Esophagus muscularis mucosa (tissue), 3 donors: ENCODE data around the gene SLC23A2.

Source experiments
- POLR2A ChIP-seq: fragments of 450-650 bp; IDR thresholded peaks from one replicate; pipeline ENCODE4 v1.6.1; 2017; ENCODE audit warnings: antibody characterized with exemption, moderate library complexity, mild to moderate bottlenecking, low read depth
- TF ChIP-seq, protein P1 (sequence below), 3 experiments: fragments of 200-600 bp in 2 of 3; fragments of 450-650 bp in 1 of 3; sonication (generic) in 2 of 3; IDR thresholded peaks; one replicate each; pipeline ENCODE4 v1.5.1; 2017 to 2019; ENCODE audit warnings: antibody characterized with exemption in 3 of 3, mild to moderate bottlenecking in 2 of 3, moderate library complexity in 1 of 3

GRCh38 chr20:4936392-4936850 is 64.9 kb downstream of the SLC23A2 start:
- no peak for TF ChIP-seq POLR2A
- TF ChIP-seq, protein P1, sequence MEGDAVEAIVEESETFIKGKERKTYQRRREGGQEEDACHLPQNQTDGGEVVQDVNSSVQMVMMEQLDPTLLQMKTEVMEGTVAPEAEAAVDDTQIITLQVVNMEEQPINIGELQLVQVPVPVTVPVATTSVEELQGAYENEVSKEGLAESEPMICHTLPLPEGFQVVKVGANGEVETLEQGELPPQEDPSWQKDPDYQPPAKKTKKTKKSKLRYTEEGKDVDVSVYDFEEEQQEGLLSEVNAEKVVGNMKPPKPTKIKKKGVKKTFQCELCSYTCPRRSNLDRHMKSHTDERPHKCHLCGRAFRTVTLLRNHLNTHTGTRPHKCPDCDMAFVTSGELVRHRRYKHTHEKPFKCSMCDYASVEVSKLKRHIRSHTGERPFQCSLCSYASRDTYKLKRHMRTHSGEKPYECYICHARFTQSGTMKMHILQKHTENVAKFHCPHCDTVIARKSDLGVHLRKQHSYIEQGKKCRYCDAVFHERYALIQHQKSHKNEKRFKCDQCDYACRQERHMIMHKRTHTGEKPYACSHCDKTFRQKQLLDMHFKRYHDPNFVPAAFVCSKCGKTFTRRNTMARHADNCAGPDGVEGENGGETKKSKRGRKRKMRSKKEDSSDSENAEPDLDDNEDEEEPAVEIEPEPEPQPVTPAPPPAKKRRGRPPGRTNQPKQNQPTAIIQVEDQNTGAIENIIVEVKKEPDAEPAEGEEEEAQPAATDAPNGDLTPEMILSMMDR (IDR thresholded peaks at IDR 0.05), result no peak
